GM12878 (cell line): ENCODE results near the gene GSK3A. TPM values are rescaled to one million over a fixed set of nuclear protein-coding genes. Genes with fewer than 3 reads are reported as not detected.

Source experiments
- CEBPB ChIP-seq, 2 experiments: fragments of 150-350 bp in 1 of 2; IDR thresholded peaks; 2 replicates each; pipeline ENCODE4 v1.6.1; 2012 to 2014; ENCODE audit warnings: low read depth in 2 of 2, low read length in 2 of 2, borderline replicate concordance in 1 of 2, inconsistent platforms in 1 of 2
- CHD4 ChIP-seq: fragments of 200-600 bp; sonication (generic); IDR thresholded peaks from 2 replicates; pipeline ENCODE4 v1.6.1; 2016; ENCODE audit warnings: mild to moderate bottlenecking
- EGR1 ChIP-seq, 2 experiments: IDR thresholded peaks; 1 replicate in 1 of 2; 2 replicates in 1 of 2; pipeline ENCODE4 v1.6.1; 2011 to 2012; ENCODE audit warnings: low read depth in 2 of 2, low read length in 2 of 2, borderline replicate concordance in 1 of 2, mild to moderate bottlenecking in 1 of 2, moderate library complexity in 1 of 2
- EZH2 ChIP-seq: IDR thresholded peaks from 2 replicates; pipeline ENCODE4 v1.6.1; 2012; ENCODE audit warnings: low read depth, mild to moderate bottlenecking, control low read depth, inconsistent platforms, low read length, borderline replicate concordance; ENCODE audit not compliant: control insufficient read depth
- HSF1 ChIP-seq: fragments of 150-350 bp; IDR thresholded peaks from 2 replicates; pipeline ENCODE4 v1.6.1; 2014; ENCODE audit warnings: mild to moderate bottlenecking, low read depth, low read length
- IKZF2 ChIP-seq, 2 experiments: fragments of 450-650 bp; IDR thresholded peaks; 2 replicates each; pipeline ENCODE4 v1.6.1; 2017; ENCODE audit warnings: mild to moderate bottlenecking in 2 of 2, moderate library complexity in 2 of 2
- MEF2A ChIP-seq: IDR thresholded peaks from 2 replicates; pipeline ENCODE4 v1.6.1; 2011; ENCODE audit warnings: low read depth, mild to moderate bottlenecking, low read length, moderate library complexity; ENCODE audit not compliant: insufficient read depth
- MEF2B ChIP-seq: fragments of 450-650 bp; IDR thresholded peaks from 2 replicates; pipeline ENCODE4 v1.6.1; 2018; ENCODE audit warnings: mild to moderate bottlenecking, moderate library complexity; ENCODE audit not compliant: partially characterized antibody, poor library complexity, severe bottlenecking
- MTA3 ChIP-seq: IDR thresholded peaks from 2 replicates; pipeline ENCODE4 v1.6.1; 2012; ENCODE audit warnings: low read length, inconsistent platforms, borderline replicate concordance
- NFYB ChIP-seq: IDR thresholded peaks from 2 replicates; pipeline ENCODE4 v1.6.1; 2011; ENCODE audit warnings: low read depth, mild to moderate bottlenecking, low read length, improper control_type of control experiment, moderate library complexity; ENCODE audit not compliant: insufficient read depth
- PRDM15 ChIP-seq: fragments of 450-650 bp; formaldehyde crosslinking; IDR thresholded peaks from 2 replicates; pipeline ENCODE4 v1.4.0; 2020; ENCODE audit warnings: mild to moderate bottlenecking, moderate library complexity
- RAD21 ChIP-seq: IDR thresholded peaks from 2 replicates; pipeline ENCODE4 v1.6.1; 2011; ENCODE audit warnings: mild to moderate bottlenecking, low read depth, low read length, moderate library complexity; ENCODE audit not compliant: insufficient read depth
- RBBP5 ChIP-seq: fragments of 200-600 bp; sonication (generic); conservative IDR thresholded peaks from 2 replicates; pipeline ENCODE4 v1.6.1; 2016
- SPI1 ChIP-seq: IDR thresholded peaks from 2 replicates; pipeline ENCODE4 v1.6.1; 2011; ENCODE audit warnings: low read depth, mild to moderate bottlenecking, low read length, moderate library complexity, borderline replicate concordance; ENCODE audit not compliant: insufficient read depth
- SUPT20H ChIP-seq: IDR thresholded peaks from 2 replicates; pipeline ENCODE4 v1.6.1; 2011; ENCODE audit warnings: low read depth, mild to moderate bottlenecking, low read length, moderate library complexity, borderline replicate concordance; ENCODE audit not compliant: control insufficient read depth
- ZNF217 ChIP-seq: fragments of 450-650 bp; IDR thresholded peaks from 2 replicates; pipeline ENCODE4 v1.6.1; 2017; ENCODE audit warnings: antibody characterized with exemption, mild to moderate bottlenecking
- polyA plus RNA-seq, 11 experiments: library from polyadenylated mRNA; depleted of rRNA in 4 of 11; unstranded in 6 of 11; stranded (reverse) in 5 of 11; fragments of >200 nt; fragmentation: Nextera tagmentation in 4 of 11; fragmentation: Illumina TruSeq in 1 of 11; extraction: Ambion mirVana in 4 of 11; extraction: Trizol in 1 of 11; gene quantifications; 1 replicate in 1 of 11; 2 replicates in 10 of 11; pipeline versions ENCODE4 v1.2.1 to v1.2.3, GENCODE V29; 2011 to 2016; ENCODE audit warnings: inconsistent platforms in 2 of 11, missing spikeins in 2 of 11, low read depth in 1 of 11
- total RNA-seq, 4 experiments: library from RNA; depleted of rRNA in 3 of 4; stranded (reverse); fragments of >200 nt in 3 of 4; fragmentation: Illumina TruSeq in 1 of 4; extraction: Trizol in 1 of 4; gene quantifications; 2 replicates each; pipeline versions ENCODE4 v1.2.1 to v1.2.3, GENCODE V29; 2013 to 2021
- TF ChIP-seq, protein P1 (sequence below): fragments of 450-650 bp; IDR thresholded peaks from 2 replicates; pipeline ENCODE4 v1.6.1; 2018; ENCODE audit warnings: mild to moderate bottlenecking, low read depth, moderate library complexity; ENCODE audit not compliant: partially characterized antibody
- TF ChIP-seq, protein P2 (sequence below): fragments of 450-650 bp; IDR thresholded peaks from 2 replicates; pipeline ENCODE4 v1.6.1; 2018; ENCODE audit warnings: borderline replicate concordance, mild to moderate bottlenecking; ENCODE audit not compliant: partially characterized antibody

Gene GSK3A
- total and polyA plus RNA-seq, 10 of the 15 experiments (the other 5 are each of a cell fraction or from before 2014, with no cell fraction given) = 1.00 to 47.9 (median 15.2) TPM

- TF ChIP-seq, protein P1, sequence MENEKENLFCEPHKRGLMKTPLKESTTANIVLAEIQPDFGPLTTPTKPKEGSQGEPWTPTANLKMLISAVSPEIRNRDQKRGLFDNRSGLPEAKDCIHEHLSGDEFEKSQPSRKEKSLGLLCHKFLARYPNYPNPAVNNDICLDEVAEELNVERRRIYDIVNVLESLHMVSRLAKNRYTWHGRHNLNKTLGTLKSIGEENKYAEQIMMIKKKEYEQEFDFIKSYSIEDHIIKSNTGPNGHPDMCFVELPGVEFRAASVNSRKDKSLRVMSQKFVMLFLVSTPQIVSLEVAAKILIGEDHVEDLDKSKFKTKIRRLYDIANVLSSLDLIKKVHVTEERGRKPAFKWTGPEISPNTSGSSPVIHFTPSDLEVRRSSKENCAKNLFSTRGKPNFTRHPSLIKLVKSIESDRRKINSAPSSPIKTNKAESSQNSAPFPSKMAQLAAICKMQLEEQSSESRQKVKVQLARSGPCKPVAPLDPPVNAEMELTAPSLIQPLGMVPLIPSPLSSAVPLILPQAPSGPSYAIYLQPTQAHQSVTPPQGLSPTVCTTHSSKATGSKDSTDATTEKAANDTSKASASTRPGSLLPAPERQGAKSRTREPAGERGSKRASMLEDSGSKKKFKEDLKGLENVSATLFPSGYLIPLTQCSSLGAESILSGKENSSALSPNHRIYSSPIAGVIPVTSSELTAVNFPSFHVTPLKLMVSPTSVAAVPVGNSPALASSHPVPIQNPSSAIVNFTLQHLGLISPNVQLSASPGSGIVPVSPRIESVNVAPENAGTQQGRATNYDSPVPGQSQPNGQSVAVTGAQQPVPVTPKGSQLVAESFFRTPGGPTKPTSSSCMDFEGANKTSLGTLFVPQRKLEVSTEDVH = no peak
- TF ChIP-seq MEF2A (no peak), CEBPB (IDR thresholded peaks at IDR 0.05; ENCODE audit: borderline replicate concordance in 1 of 2, low read depth in 2 of 2, low read length in 2 of 2) (no peak), ZNF217 (no peak), EZH2 (no peak), EGR1 (IDR thresholded peaks at IDR 0.05; ENCODE audit: borderline replicate concordance in 1 of 2, low read depth in 2 of 2, low read length in 2 of 2) (no peak), SUPT20H (no peak), SPI1 (no peak), RAD21 (no peak), MTA3 (no peak), PRDM15 (no peak), CHD4 (no peak), NFYB (no peak), RBBP5 (no peak), IKZF2 (IDR thresholded peaks at IDR 0.05) (peak; percentile 75 to 84), MEF2B (no peak), HSF1 (no peak)
- TF ChIP-seq, protein P2, sequence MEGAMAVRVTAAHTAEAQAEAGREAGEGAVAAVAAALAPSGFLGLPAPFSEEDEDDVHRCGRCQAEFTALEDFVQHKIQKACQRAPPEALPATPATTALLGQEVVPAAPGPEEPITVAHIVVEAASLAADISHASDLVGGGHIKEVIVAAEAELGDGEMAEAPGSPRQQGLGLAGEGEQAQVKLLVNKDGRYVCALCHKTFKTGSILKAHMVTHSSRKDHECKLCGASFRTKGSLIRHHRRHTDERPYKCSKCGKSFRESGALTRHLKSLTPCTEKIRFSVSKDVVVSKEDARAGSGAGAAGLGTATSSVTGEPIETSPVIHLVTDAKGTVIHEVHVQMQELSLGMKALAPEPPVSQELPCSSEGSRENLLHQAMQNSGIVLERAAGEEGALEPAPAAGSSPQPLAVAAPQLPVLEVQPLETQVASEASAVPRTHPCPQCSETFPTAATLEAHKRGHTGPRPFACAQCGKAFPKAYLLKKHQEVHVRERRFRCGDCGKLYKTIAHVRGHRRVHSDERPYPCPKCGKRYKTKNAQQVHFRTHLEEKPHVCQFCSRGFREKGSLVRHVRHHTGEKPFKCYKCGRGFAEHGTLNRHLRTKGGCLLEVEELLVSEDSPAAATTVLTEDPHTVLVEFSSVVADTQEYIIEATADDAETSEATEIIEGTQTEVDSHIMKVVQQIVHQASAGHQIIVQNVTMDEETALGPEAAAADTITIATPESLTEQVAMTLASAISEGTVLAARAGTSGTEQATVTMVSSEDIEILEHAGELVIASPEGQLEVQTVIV = peak; percentile 34
These were observed 28.1 kb upstream of the GSK3A start (continued) for GRCh38 chr19:42270346-42271044.
